Immature natural killer cell (primary cell): Measurements from ENCODE around the gene CMSS1. TPM values are rescaled to one million over a fixed set of nuclear protein-coding genes. Genes with fewer than 3 reads are reported as not detected.

ENCODE experiments used
- DNase-seq, 3 donors: peaks; one replicate each; pipeline ENCODE4 v3.0.0; 2022; ENCODE audit warnings: mixed read lengths in 1 of 3
- H3K27ac Mint-ChIP-seq, 6 donors: one replicate each; pipeline ENCODE4 v1.8.0; 2020; ENCODE audit warnings: mixed read lengths in 6 of 6, mild to moderate bottlenecking in 5 of 6, inconsistent platforms in 4 of 6, moderate library complexity in 3 of 6
- H3K27me3 Mint-ChIP-seq, 3 donors: one replicate each; pipeline ENCODE4 v1.8.0; 2020 to 2021; ENCODE audit warnings: low read depth in 3 of 3, mild to moderate bottlenecking in 3 of 3, mixed read lengths in 3 of 3, moderate library complexity in 3 of 3, inconsistent platforms in 1 of 3
- H3K36me3 Mint-ChIP-seq, 3 donors: one replicate each; pipeline ENCODE4 v1.8.0; 2020; ENCODE audit warnings: mixed read lengths in 3 of 3, inconsistent platforms in 2 of 3, mild to moderate bottlenecking in 2 of 3
- H3K4me1 Mint-ChIP-seq, 2 donors: one replicate each; pipeline ENCODE4 v1.8.0; 2020; ENCODE audit warnings: inconsistent platforms in 2 of 2, mild to moderate bottlenecking in 2 of 2, mixed read lengths in 2 of 2, moderate library complexity in 1 of 2
- H3K4me3 Mint-ChIP-seq, 5 donors: one replicate each; pipeline ENCODE4 v1.8.0; 2020; ENCODE audit warnings: mild to moderate bottlenecking in 5 of 5, mixed read lengths in 5 of 5, inconsistent platforms in 3 of 5, moderate library complexity in 3 of 5
- H3K9me3 Mint-ChIP-seq, 6 donors: one replicate each; pipeline ENCODE4 v1.8.0; 2020; ENCODE audit warnings: mild to moderate bottlenecking in 6 of 6, mixed read lengths in 6 of 6, inconsistent platforms in 4 of 6, moderate library complexity in 3 of 6
- polyA plus RNA-seq, 3 donors: library from polyadenylated mRNA; unstranded; fragments of 300-500 nt; fragmentation: Illumina TruSeq; gene quantifications; one replicate each; pipeline ENCODE4 v1.2.3, GENCODE V29; 2021

The CMSS1 gene
- polyA plus RNA-seq, 3 donors from 2014 or later = 12.1 to 13.4 (median 12.8) TPM

DNA sequence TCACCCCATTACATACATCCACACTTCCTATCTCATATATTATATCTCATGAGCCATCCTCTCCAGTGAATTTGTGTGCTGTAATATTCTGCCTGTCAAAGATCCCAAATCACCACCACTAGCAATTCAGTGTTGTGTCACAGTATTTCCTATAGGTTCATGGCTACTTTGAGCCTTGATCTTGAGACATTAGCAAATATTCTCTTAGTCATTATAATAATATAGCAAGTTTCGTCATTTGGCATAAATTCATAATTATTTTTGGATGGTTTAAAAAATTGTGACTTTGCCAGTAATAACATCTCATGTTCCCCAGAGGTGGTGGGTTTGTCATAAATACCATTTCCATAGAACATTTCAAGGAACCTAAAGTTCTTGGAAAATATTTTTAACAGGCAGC lies 47.7 kb downstream of the CMSS1 start:
- no peak overlapping the region for H3K4me3 Mint-ChIP-seq
- no peaks in the 10 kb centered on the region for H3K9me3 Mint-ChIP-seq
- H3K27me3 Mint-ChIP-seq = no peaks in the 10 kb centered on the region
- H3K36me3 Mint-ChIP-seq = no peaks in the 10 kb centered on the region
- peaks cover 10 to 16% of the 10 kb centered on the region in 2 donors for H3K4me1 Mint-ChIP-seq
- no peak overlapping the region for H3K27ac Mint-ChIP-seq
- no peak for DNase-seq

DNA sequence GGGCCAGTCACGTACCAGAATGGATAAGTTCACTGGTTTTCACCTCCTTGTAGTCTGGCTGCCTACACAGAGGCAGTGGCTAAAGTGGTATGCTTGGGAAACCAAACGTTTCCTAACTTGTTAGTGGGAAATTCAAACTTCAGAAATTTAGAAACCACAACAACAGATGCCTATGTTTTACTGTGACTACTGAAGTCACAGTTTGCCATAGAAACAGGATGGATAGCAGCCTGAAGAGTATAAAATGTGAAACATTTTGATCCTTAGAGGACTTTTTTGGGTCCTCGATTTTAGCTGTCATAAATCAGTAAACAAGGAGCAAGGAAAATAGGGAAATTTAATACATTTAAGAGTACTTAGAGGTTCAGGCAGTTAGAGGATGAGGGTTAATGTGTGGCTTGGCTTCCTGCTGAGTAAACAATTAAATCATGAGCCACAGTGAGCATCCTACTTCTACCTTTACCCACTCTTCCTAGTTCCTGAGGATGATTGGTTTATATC lies 48.6 kb downstream of the CMSS1 start:
- DNase-seq = peak in 1 of 3 donors; percentile 6
- H3K27me3 Mint-ChIP-seq = peaks cover 0 to under 1% (median 0%) of the 10 kb centered on the region in 3 donors
- H3K4me1 Mint-ChIP-seq = peaks cover 10 to 16% of the 10 kb centered on the region in 2 donors
- no peaks in the 10 kb centered on the region for H3K9me3 Mint-ChIP-seq
- no peak overlapping the region for H3K27ac Mint-ChIP-seq
- H3K4me3 Mint-ChIP-seq = no peak overlapping the region
- no peaks in the 10 kb centered on the region for H3K36me3 Mint-ChIP-seq

DNA sequence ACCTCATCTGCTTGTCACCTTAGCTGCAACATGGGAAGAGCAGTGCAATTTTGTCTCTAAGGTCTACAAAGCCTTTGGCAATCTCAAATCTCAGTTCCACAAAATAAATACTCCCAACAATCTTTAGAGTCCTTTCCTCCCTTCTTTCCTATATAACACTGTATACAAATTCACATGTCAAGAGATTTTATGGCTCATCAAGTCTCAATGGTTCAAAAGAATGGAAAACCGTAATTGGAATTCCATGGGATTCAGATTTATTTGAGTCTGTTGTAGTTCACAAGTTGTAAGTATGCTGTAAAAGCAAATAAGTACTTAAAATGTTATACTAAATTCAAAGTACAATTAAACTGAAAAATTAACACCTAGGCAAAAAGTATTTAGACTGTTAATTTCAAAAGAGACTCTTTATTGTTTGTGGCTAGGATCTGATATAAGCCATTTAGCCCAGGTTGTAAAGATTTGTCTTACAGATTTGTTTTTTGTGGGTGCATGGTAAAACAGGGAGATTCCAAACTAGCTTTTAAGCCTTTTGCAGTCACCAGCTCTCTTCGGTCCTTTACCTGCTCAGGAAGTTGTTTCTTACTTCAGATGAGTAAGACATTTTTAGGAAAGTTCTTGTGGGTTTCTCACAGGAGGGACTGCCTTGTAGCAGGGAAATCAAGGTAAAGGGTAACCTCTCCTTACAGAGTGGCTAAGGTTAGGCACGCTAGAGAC lies 50.1 kb downstream of the CMSS1 start:
- Mint-ChIP-seq H3K9me3 (no peaks in the 10 kb centered on the region), H3K27me3 (peaks cover 2 to 4% (median 2%) of the 10 kb centered on the region in 3 donors), H3K4me3 (no peak overlapping the region), H3K27ac (no peak overlapping the region), H3K36me3 (no peaks in the 10 kb centered on the region), H3K4me1 (peaks cover 10 to 16% of the 10 kb centered on the region in 2 donors)
- no peak for DNase-seq

DNA sequence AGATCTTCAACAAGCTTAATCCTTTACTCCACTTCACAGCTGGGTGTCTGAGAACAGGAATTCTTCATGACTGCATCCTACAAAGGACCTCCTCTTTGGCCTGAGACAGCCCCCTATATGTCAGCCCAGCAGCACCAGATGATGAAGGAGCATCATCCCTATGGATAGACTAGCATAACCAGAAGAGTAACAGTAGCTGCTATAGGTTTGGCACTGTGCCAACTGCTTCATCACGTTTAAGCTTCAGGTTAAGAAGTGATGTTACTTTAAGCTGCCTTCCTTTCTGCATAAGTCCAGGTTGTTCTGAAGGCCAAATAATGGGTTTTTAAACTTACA lies 50.6 kb downstream of the CMSS1 start:
- peaks cover 2 to 4% (median 2%) of the 10 kb centered on the region in 3 donors for H3K27me3 Mint-ChIP-seq
- no peaks in the 10 kb centered on the region for H3K36me3 Mint-ChIP-seq
- H3K9me3 Mint-ChIP-seq = no peaks in the 10 kb centered on the region
- no peak overlapping the region for H3K27ac Mint-ChIP-seq
- no peak for DNase-seq
- no peak overlapping the region for H3K4me3 Mint-ChIP-seq
- H3K4me1 Mint-ChIP-seq = peaks cover 10 to 16% of the 10 kb centered on the region in 2 donors

DNA sequence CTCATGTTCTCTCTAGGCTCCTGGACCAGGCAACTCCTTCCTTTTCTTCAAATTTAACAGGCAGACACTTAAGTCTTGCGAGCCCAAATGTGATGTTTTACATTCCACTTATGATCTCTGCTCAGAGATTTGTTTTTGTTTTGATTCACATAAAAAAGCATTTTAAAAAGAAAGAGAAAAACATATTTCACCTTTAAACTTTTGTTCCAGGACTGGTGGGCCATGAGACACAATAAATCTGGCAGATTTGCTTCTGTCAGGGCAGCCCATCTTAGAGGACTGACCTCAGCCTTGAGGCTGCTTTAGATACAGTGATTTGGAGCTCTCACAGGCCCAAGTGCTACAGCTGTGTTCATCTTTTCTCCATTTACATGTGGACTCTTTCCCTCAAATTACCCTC lies 52.0 kb downstream of the CMSS1 start:
- H3K9me3 Mint-ChIP-seq = no peaks in the 10 kb centered on the region
- peaks cover 2 to 4% (median 2%) of the 10 kb centered on the region in 3 donors for H3K27me3 Mint-ChIP-seq
- DNase-seq = no peak
- H3K4me1 Mint-ChIP-seq = peaks cover 10 to 17% of the 10 kb centered on the region in 2 donors
- no peak overlapping the region for H3K27ac Mint-ChIP-seq
- no peaks in the 10 kb centered on the region for H3K36me3 Mint-ChIP-seq
- no peak overlapping the region for H3K4me3 Mint-ChIP-seq

DNA sequence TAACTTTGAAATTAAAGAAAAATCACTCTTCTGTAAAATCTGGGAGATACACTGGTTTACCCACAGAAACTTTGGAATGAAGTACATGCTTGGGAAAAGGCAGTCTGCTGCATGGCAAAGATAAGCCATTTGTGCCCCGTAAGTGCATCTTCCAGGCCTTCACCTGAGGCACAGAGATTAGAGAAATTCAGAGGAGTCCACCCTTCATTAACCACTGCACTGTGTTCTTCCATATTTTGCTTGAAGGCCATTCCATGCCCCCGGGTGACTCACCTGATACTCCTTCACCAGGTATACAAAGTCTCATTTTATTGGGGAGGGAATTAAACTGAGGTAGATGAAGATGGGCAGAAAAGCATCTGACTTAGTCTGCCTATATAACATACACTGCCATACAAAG lies 53.0 kb downstream of the CMSS1 start:
- Mint-ChIP-seq H3K36me3 (no peaks in the 10 kb centered on the region), H3K9me3 (no peaks in the 10 kb centered on the region), H3K4me1 (peaks cover 15 to 27% of the 10 kb centered on the region in 2 donors), H3K27ac (no peak overlapping the region), H3K27me3 (peaks cover 2 to 7% (median 2%) of the 10 kb centered on the region in 3 donors), H3K4me3 (no peak overlapping the region)
- no peak for DNase-seq

DNA sequence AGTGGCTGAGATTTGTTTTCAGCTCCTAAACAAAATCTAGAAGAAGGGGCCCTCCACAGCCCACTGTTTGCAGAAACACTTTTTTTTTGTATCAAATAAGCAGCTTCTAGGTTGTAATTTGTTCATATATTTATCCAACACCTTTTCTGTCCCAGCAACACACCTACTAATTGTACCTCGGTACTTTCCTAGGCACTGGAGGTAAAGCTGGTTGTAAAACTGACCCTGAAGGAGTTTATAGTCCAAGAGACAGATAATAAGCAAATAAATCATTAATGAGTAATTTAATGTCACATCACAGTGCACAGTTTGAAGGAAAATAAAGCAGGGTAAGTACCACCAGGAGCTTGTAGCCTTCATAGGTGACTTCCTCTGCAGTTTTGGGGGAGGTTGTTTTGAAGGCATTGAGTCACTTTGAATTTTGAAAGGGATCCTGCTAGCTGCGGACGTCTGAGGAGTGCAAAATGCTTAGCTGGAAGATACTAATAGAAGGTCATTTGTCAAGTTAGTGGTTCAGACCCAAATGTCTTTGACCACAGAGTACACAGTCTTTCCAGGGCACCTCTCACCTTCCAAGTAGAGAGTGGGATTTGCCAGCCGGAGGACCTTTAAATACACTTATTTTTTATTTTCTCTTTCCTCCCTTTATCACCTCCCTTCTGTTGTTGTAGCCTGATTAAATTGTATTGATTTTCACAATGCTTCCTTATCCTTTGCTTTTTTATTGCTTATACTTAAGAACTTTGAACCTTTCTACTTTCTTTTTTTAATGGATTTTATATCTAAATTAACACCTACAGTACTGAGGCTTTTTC lies 53.8 kb downstream of the CMSS1 start:
- Mint-ChIP-seq H3K36me3 (no peaks in the 10 kb centered on the region), H3K9me3 (no peaks in the 10 kb centered on the region), H3K27me3 (peaks cover 2 to 7% (median 2%) of the 10 kb centered on the region in 3 donors), H3K4me1 (peaks cover 9 to 25% of the 10 kb centered on the region in 2 donors), H3K4me3 (no peak overlapping the region), H3K27ac (no peak overlapping the region)
- no peak for DNase-seq

DNA sequence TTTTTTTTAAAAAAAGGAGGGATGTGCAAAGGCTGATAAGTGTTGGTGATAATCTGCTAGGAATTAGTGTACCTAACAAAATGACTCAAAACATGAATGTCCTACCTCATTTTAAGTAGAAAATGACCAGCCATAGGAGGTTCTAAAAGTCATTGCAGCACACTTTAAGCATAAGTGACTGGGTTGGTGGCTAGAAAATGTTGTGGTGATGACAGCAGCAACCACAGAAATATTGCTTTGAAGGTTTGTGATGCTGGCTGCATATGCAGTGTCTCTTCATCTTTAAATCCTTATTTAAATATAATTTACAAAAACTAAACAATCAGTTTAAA lies 55.2 kb downstream of the CMSS1 start:
- Mint-ChIP-seq H3K9me3 (no peaks in the 10 kb centered on the region), H3K27ac (no peak overlapping the region), H3K27me3 (peaks cover 2 to 9% (median 2%) of the 10 kb centered on the region in 3 donors), H3K36me3 (no peaks in the 10 kb centered on the region), H3K4me3 (no peak overlapping the region), H3K4me1 (peaks cover 8 to 20% of the 10 kb centered on the region in 2 donors)
- no peak for DNase-seq

DNA sequence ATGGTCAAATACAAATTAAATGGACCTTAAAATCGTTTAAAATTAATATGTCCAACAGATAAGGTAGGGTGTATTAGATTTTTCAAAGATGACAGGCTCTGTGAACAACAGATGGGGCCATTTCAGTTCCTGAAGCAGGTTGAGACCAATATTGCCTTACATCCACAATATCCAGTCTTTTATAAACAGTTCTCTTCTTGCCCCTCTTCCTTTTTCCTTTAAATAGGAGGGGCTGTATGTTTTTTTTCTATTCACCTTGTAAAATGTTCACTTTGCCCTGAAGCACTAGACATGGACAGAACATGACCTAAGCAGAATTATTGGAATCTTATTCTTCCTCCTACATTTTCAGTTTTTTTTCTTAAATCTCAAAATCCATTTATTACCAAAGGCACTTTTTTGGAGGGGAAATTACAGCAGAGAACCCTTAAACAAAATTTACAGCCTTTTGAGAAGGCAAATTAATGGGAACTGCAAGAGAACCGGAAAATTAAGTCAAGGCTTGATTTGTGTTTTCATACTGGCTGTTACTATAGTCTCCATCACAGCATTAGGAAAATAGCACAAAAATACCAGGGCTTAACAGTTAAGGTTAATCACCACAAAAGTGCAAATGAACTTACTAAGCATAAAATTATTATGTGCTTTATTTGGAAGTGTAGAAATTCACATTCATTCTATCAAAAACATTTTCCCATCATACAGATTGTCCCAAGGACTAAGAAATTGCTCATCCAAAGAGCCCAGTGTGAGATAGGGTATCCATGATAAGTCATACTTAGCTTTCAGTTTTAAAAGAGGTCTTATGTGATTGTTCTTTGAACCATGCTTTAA lies 55.8 kb downstream of the CMSS1 start:
- peaks cover 8 to 20% of the 10 kb centered on the region in 2 donors for H3K4me1 Mint-ChIP-seq
- no peaks in the 10 kb centered on the region for H3K36me3 Mint-ChIP-seq
- H3K27me3 Mint-ChIP-seq = peaks cover 2 to 9% (median 2%) of the 10 kb centered on the region in 3 donors
- H3K27ac Mint-ChIP-seq = no peak overlapping the region
- no peak for DNase-seq
- H3K9me3 Mint-ChIP-seq = no peaks in the 10 kb centered on the region
- no peak overlapping the region for H3K4me3 Mint-ChIP-seq

DNA sequence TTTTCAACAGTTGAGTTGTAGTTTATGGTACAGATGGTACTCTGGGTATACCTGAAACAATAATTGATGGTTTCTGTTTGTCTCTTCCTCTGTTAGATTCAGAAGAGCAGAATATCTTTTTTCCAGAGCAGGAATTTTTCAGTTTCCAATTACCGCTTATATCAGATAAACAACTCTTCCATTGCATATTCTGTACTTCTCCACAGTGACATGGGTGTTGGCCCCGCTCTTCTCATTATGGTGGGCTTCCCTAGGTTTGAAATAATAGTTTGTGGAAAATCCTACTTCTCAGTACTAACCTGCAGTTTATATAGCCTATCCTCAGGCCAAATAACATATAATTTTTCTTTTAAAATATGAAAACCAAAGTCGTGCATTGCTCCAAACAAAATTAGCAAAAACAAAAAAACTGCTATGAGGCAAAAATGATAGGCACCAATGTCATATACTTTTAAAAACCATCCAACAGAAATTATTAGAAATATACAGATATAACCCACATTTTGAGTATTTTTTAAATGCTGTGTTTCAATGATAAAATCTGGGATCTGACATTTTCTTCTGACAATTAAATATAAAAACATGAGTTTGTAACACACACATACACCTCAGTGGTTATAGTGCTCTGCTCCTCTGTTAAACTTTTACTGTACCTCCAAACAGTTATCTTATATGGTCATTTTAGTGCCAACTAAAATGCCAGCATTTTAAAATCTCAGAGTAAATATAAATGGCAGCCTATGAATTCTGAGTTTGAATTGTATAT lies 56.8 kb downstream of the CMSS1 start:
- H3K27me3 Mint-ChIP-seq = peaks cover 2 to 9% (median 2%) of the 10 kb centered on the region in 3 donors
- DNase-seq = no peak
- no peaks in the 10 kb centered on the region for H3K36me3 Mint-ChIP-seq
- no peaks in the 10 kb centered on the region for H3K9me3 Mint-ChIP-seq
- no peak overlapping the region for H3K27ac Mint-ChIP-seq
- H3K4me3 Mint-ChIP-seq = no peak overlapping the region
- peaks cover 8 to 20% of the 10 kb centered on the region in 2 donors for H3K4me1 Mint-ChIP-seq

DNA sequence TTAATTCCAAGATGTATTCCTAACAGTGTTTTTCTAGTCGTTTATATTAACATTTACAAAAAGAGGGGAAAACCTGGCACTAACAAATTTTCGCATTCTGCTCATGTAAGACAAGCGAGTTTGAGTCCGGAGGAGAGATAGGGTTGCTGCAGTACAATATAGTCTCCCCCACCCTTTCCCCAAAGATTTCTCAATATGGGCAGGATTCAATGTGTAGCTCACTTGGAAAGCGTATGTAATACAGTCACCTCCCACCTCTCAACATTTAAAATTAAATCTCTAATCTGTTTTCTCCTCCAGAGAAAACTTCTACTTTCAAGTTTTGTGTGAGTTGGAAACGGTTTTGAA lies 57.9 kb downstream of the CMSS1 start:
- Mint-ChIP-seq H3K9me3 (no peaks in the 10 kb centered on the region), H3K27ac (peak overlapping the region in 1 of 6 donors; percentile 33), H3K4me3 (peak overlapping the region; percentile 76 to 88 (median 82)), H3K4me1 (peaks cover 8 to 20% of the 10 kb centered on the region in 2 donors), H3K27me3 (peaks cover 2 to 9% (median 2%) of the 10 kb centered on the region in 3 donors), H3K36me3 (no peaks in the 10 kb centered on the region)
- DNase-seq = peak in 2 of 3 donors; percentile 2 to 5

DNA sequence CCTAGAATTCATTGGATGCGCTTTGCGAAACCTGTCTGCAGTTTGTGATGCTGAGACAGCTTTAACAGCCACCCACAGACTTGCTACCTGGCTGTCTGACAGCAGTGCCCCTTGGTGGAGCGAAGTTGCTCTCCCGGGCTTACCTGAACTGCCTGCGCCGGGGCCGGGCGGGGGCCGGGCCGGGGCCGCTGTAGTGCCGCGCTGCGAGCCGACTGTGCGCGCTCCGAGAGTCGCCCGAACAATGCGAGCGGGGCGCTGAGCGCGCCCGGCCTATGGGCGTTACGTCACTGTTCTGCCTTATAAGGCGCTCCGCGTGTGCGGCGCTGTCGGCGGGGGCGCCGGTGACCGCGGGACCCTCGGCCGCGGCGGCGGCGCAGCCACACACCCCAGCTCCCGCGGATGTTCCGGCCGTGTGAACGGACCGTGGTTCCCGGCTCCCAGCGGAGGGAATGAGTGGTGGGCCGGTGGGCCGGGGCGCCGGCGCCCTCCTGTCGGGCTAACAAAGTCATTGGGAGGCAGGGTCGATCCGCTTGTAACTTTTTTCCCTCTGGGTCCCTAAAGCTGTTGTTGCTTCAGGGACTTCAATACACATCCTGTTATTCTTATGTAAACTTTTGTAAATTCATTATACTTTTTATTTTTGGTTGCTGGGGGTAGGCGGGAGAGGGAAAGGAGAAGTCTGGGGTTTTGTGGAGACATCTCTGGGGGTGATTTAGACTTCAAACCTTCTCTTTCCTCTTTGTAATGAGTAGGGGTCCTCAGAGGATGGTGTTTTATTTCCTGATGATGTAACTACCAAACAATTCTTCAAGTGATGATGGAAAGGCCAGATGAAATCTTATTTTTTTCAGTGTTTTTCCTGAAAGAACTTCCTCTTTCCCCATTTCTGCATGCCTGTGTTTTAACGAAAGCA lies 58.5 kb downstream of the CMSS1 start:
- Mint-ChIP-seq H3K4me3 (peak overlapping the region; percentile 76 to 88 (median 82)), H3K4me1 (peaks cover 8 to 20% of the 10 kb centered on the region in 2 donors), H3K27ac (peak overlapping the region in 3 of 6 donors; percentile 12 to 34 (median 23)), H3K27me3 (peaks cover 2 to 9% (median 2%) of the 10 kb centered on the region in 3 donors), H3K36me3 (no peaks in the 10 kb centered on the region), H3K9me3 (no peaks in the 10 kb centered on the region)
- DNase-seq = peak; percentile 54 to 62 (median 56)
